HepG2 (cell line): ENCODE data around the gene SMARCB1. TPM values are rescaled to one million over a fixed set of nuclear protein-coding genes. Genes with fewer than 3 reads are reported as not detected.

ENCODE experiments used
- AHR ChIP-seq: IDR thresholded peaks from 2 replicates; pipeline ENCODE4 v1.6.1; 2018; ENCODE audit warnings: missing genetic modification reagents, missing compliant biosample characterization
- ARID4A ChIP-seq: sonication (generic); formaldehyde crosslinking; IDR thresholded peaks from 2 replicates; pipeline ENCODE4 v1.5.0; 2020; ENCODE audit warnings: mild to moderate bottlenecking, missing genetic modification reagents, borderline replicate concordance
- FOXC1 ChIP-seq: sonication (generic); formaldehyde crosslinking; IDR thresholded peaks from 2 replicates; pipeline ENCODE4 v1.8.0; 2022; ENCODE audit warnings: mild to moderate bottlenecking, missing genetic modification reagents, borderline replicate concordance
- FOXK2 ChIP-seq: fragments of 450-650 bp; IDR thresholded peaks from 2 replicates; pipeline ENCODE4 v1.6.1; 2016
- HIVEP1 ChIP-seq: sonication (generic); formaldehyde crosslinking; IDR thresholded peaks from 2 replicates; pipeline ENCODE4 v1.4.0; 2020; ENCODE audit warnings: mild to moderate bottlenecking, missing genetic modification reagents
- JARID2 ChIP-seq: sonication (generic); formaldehyde crosslinking; IDR thresholded peaks from 2 replicates; pipeline ENCODE4 v1.8.1; 2023; ENCODE audit warnings: missing genetic modification reagents, inconsistent platforms; ENCODE audit not compliant: insufficient replicate concordance
- NCOR1 ChIP-seq: fragments of 200-600 bp; sonication (generic); IDR thresholded peaks from 2 replicates; pipeline ENCODE4 v1.7.0; 2017; ENCODE audit warnings: antibody characterized with exemption, low read length, borderline replicate concordance
- NRL ChIP-seq: sonication (generic); formaldehyde crosslinking; IDR thresholded peaks from 2 replicates; pipeline ENCODE4 v1.5.0; 2020; ENCODE audit warnings: missing genetic modification reagents, mild to moderate bottlenecking, moderate library complexity, borderline replicate concordance
- SAP130 ChIP-seq: IDR thresholded peaks from 2 replicates; pipeline ENCODE4 v1.6.1; 2016; ENCODE audit warnings: low read depth
- TCF12 ChIP-seq, 2 experiments: fragments of 450-650 bp in 1 of 2; sonication (generic) in 1 of 2; formaldehyde crosslinking in 1 of 2; IDR thresholded peaks; 2 replicates each; pipeline versions ENCODE4 v1.6.1 to v1.8.0; 2017 to 2022; ENCODE audit warnings: antibody characterized with exemption in 1 of 2, mild to moderate bottlenecking in 1 of 2, missing genetic modification reagents in 1 of 2, moderate library complexity in 1 of 2
- TFDP1 ChIP-seq: IDR thresholded peaks from 2 replicates; pipeline ENCODE4 v1.6.1; 2016; ENCODE audit warnings: missing compliant biosample characterization, missing genetic modification reagents, borderline replicate concordance
- ZNF337 ChIP-seq: sonication (generic); formaldehyde crosslinking; IDR thresholded peaks from 2 replicates; pipeline ENCODE4 v1.5.1; 2020; ENCODE audit warnings: missing genetic modification reagents, low read depth, mild to moderate bottlenecking, borderline replicate concordance
- ZNF44 ChIP-seq: sonication (generic); formaldehyde crosslinking; IDR thresholded peaks from 2 replicates; pipeline ENCODE4 v1.5.1; 2020; ENCODE audit warnings: mild to moderate bottlenecking, missing genetic modification reagents
- ZNF660 ChIP-seq: sonication (generic); formaldehyde crosslinking; IDR thresholded peaks from 2 replicates; pipeline ENCODE4 v1.5.1; 2020; ENCODE audit warnings: mild to moderate bottlenecking, low read depth, missing genetic modification reagents, borderline replicate concordance
- ZNF674 ChIP-seq: sonication (generic); formaldehyde crosslinking; IDR thresholded peaks from 2 replicates; pipeline ENCODE4 v1.5.0; 2020; ENCODE audit warnings: low read depth, mild to moderate bottlenecking, missing genetic modification reagents
- ZNF737 ChIP-seq: sonication (generic); formaldehyde crosslinking; IDR thresholded peaks from 2 replicates; pipeline ENCODE4 v1.5.0; 2020; ENCODE audit warnings: missing genetic modification reagents, mild to moderate bottlenecking, borderline replicate concordance
- polyA plus RNA-seq, 8 experiments: library from polyadenylated mRNA; depleted of rRNA in 3 of 8; stranded (reverse) in 7 of 8; unstranded in 1 of 8; fragments of >200 nt; fragmentation: Illumina TruSeq in 4 of 8; extraction: Trizol in 4 of 8; gene quantifications; 2 replicates each; pipeline versions ENCODE4 v1.2.1 to v1.2.3, GENCODE V29; 2011 to 2016; ENCODE audit warnings: low read depth in 4 of 8, missing spikeins in 1 of 8, mixed read lengths in 1 of 8; ENCODE audit not compliant: insufficient read depth in 1 of 8
- total RNA-seq, 5 experiments: library from RNA; depleted of rRNA; stranded (reverse); fragments of >200 nt; fragmentation: Illumina TruSeq; extraction: Trizol; gene quantifications; 2 replicates each; pipeline ENCODE4 v1.2.3, GENCODE V29; 2016; ENCODE audit warnings: low read depth in 1 of 5
- TF ChIP-seq, protein P1 (sequence below): sonication (generic); formaldehyde crosslinking; IDR thresholded peaks from 2 replicates; pipeline ENCODE4 v1.4.0; 2020; ENCODE audit warnings: mild to moderate bottlenecking, missing genetic modification reagents, borderline replicate concordance
- TF ChIP-seq, protein P2 (sequence below): sonication (generic); formaldehyde crosslinking; IDR thresholded peaks from 2 replicates; pipeline ENCODE4 v1.4.0; 2020; ENCODE audit warnings: missing genetic modification reagents, low read depth, mild to moderate bottlenecking, borderline replicate concordance

The SMARCB1 gene
- total and polyA plus RNA-seq, 2 of the 13 experiments (the other 11 are each of a cell fraction or from before 2014, with no cell fraction given), result 74.0 to 166 TPM

- TF ChIP-seq, protein P1, sequence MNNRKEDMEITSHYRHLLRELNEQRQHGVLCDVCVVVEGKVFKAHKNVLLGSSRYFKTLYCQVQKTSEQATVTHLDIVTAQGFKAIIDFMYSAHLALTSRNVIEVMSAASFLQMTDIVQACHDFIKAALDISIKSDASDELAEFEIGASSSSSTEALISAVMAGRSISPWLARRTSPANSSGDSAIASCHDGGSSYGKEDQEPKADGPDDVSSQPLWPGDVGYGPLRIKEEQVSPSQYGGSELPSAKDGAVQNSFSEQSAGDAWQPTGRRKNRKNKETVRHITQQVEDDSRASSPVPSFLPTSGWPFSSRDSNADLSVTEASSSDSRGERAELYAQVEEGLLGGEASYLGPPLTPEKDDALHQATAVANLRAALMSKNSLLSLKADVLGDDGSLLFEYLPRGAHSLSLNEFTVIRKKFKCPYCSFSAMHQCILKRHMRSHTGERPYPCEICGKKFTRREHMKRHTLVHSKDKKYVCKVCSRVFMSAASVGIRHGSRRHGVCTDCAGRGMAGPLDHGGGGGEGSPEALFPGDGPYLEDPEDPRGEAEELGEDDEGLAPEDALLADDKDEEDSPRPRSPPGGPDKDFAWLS (CRISPR knock-in tag), result no peak
- TF ChIP-seq TCF12 (IDR thresholded peaks at IDR 0.05), result no peak
- peak; percentile 69; the same call in 1 of the 2 replicates for TF ChIP-seq TCF12 (CRISPR knock-in tag; IDR thresholded peaks at IDR 0.05)
- no peak for TF ChIP-seq AHR
- peak; percentile 10; the same call in 1 of the 2 replicates for TF ChIP-seq TFDP1 (CRISPR knock-in tag)
- TF ChIP-seq ARID4A (CRISPR knock-in tag), result peak; percentile 60; the same call in 1 of the 2 replicates
- peak; percentile 78; the same call in 1 of the 2 replicates for TF ChIP-seq ZNF674 (CRISPR knock-in tag)
- no peak for TF ChIP-seq ZNF660
- peak; percentile 82 for TF ChIP-seq HIVEP1 (CRISPR knock-in tag)
- peak; percentile 57 for TF ChIP-seq SAP130
- TF ChIP-seq JARID2 (CRISPR knock-in tag), result no peak
- TF ChIP-seq, protein P2, sequence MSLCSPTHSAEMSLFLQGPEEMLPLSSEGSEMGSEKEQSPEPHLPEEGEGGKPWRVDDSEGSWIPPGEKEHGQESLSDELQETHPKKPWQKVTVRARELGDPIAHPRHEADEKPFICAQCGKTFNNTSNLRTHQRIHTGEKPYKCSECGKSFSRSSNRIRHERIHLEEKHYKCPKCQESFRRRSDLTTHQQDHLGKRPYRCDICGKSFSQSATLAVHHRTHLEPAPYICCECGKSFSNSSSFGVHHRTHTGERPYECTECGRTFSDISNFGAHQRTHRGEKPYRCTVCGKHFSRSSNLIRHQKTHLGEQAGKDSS (CRISPR knock-in tag), result no peak; the same call in 1 of the 2 replicates
- no peak for TF ChIP-seq NRL (CRISPR knock-in tag)
- TF ChIP-seq FOXK2, result no peak; the same call in none of the 2 replicates
- peak; percentile 14; the same call in 1 of the 2 replicates for TF ChIP-seq ZNF44 (CRISPR knock-in tag)
- no peak for TF ChIP-seq ZNF737 (CRISPR knock-in tag)
- peak; percentile 22; the same call in 1 of the 2 replicates for TF ChIP-seq NCOR1
- TF ChIP-seq FOXC1 (CRISPR knock-in tag), result 0 out of 2 replicates have a peak, but pooled peaks have one; percentile 10
- peak; percentile 64; the same call in 1 of the 2 replicates for TF ChIP-seq ZNF337 (CRISPR knock-in tag)
Measured at GRCh38 chr22:23786752-23787599, at the start of gene SMARCB1 (continued).
